HepG2 (cell line): Measurements from ENCODE around the gene TFPI. TPM values are rescaled to one million over a fixed set of nuclear protein-coding genes. Genes with fewer than 3 reads are reported as not detected.

Source experiments
- ATF5 ChIP-seq: sonication (generic); formaldehyde crosslinking; IDR thresholded peaks from 2 replicates; pipeline ENCODE4 v1.4.0; 2020; ENCODE audit warnings: mild to moderate bottlenecking, low read depth, missing genetic modification reagents
- BRCA1 ChIP-seq: sonication (generic); formaldehyde crosslinking; IDR thresholded peaks from 2 replicates; pipeline ENCODE4 v1.4.0; 2020; ENCODE audit warnings: missing genetic modification reagents
- CERS6 ChIP-seq: sonication (generic); formaldehyde crosslinking; IDR thresholded peaks from 2 replicates; pipeline ENCODE4 v1.5.0; 2020; ENCODE audit warnings: missing genetic modification reagents
- GZF1 ChIP-seq: sonication (generic); formaldehyde crosslinking; IDR thresholded peaks from 2 replicates; pipeline ENCODE4 v1.5.1; 2020; ENCODE audit warnings: mild to moderate bottlenecking, missing genetic modification reagents
- MTF1 ChIP-seq: sonication (generic); formaldehyde crosslinking; IDR thresholded peaks from 2 replicates; pipeline ENCODE4 v1.5.0; 2020; ENCODE audit warnings: missing genetic modification reagents
- NBN ChIP-seq: fragments of 450-650 bp; conservative IDR thresholded peaks from 2 replicates; pipeline ENCODE4 v1.6.1; 2017
- ZBTB26 ChIP-seq: IDR thresholded peaks from 2 replicates; pipeline ENCODE4 v1.6.1; 2016; ENCODE audit warnings: missing compliant biosample characterization, missing genetic modification reagents, borderline replicate concordance
- ZKSCAN1 ChIP-seq: fragments of 150-350 bp; IDR thresholded peaks from 2 replicates; pipeline ENCODE4 v1.6.1; 2014; ENCODE audit warnings: low read length
- ZNF660 ChIP-seq: sonication (generic); formaldehyde crosslinking; IDR thresholded peaks from 2 replicates; pipeline ENCODE4 v1.5.1; 2020; ENCODE audit warnings: mild to moderate bottlenecking, low read depth, missing genetic modification reagents, borderline replicate concordance
- ZSCAN30 ChIP-seq: sonication (generic); formaldehyde crosslinking; IDR thresholded peaks from 2 replicates; pipeline ENCODE4 v1.5.0; 2020; ENCODE audit warnings: mild to moderate bottlenecking, missing genetic modification reagents
- polyA plus RNA-seq, 8 experiments: library from polyadenylated mRNA; depleted of rRNA in 3 of 8; stranded (reverse) in 7 of 8; unstranded in 1 of 8; fragments of >200 nt; fragmentation: Illumina TruSeq in 4 of 8; extraction: Trizol in 4 of 8; gene quantifications; 2 replicates each; pipeline versions ENCODE4 v1.2.1 to v1.2.3, GENCODE V29; 2011 to 2016; ENCODE audit warnings: low read depth in 4 of 8, missing spikeins in 1 of 8, mixed read lengths in 1 of 8; ENCODE audit not compliant: insufficient read depth in 1 of 8
- total RNA-seq, 5 experiments: library from RNA; depleted of rRNA; stranded (reverse); fragments of >200 nt; fragmentation: Illumina TruSeq; extraction: Trizol; gene quantifications; 2 replicates each; pipeline ENCODE4 v1.2.3, GENCODE V29; 2016; ENCODE audit warnings: low read depth in 1 of 5
- TF ChIP-seq, protein P1 (sequence below): sonication (generic); formaldehyde crosslinking; IDR thresholded peaks from 2 replicates; pipeline ENCODE4 v1.4.0; 2020; ENCODE audit warnings: missing genetic modification reagents, borderline replicate concordance
- TF ChIP-seq, protein P2 (sequence below), 2 experiments: fragments of 450-650 bp in 1 of 2; sonication (generic) in 1 of 2; formaldehyde crosslinking in 1 of 2; IDR thresholded peaks; 2 replicates each; pipeline versions ENCODE4 v1.6.1 to v1.8.0; 2016 to 2022; ENCODE audit warnings: antibody characterized with exemption in 1 of 2, mild to moderate bottlenecking in 1 of 2, missing genetic modification reagents in 1 of 2

Gene TFPI
- total and polyA plus RNA-seq, 2 of the 13 experiments (the other 11 are each of a cell fraction or from before 2014, with no cell fraction given), result 301 to 436 TPM

DNA sequence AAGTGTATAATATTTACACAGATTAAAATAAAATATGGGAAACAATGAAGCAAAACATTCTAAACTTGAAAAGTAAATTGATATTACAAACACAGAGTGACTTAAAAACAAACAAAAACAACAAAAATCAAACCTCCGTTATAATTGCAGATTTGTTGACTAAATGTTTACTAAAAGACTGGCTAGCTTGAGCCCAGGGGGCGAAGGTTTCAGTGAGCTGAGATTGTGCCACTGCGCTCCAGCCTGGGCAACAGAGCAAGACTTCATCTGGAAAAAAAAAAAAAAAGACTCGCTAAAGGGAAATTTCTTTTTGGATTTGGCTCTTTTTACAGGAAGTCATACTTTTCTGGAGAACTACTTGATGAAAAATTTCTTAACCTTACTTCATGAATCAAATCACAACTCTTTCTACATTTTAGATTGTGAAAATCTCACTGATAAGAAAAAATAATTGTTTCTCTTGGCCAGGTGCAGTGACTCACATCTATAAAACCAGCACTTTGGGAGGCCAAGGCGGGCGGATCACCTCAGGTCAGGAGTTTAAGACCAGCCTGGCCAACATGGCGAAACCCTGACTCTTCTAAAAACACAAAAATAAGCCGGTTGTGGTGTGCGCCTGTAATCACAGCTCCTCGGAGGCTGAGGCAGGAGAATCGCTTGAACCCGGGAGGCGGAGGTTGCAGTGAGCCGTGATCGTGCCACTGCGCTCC is 9.7 kb downstream of the TFPI start (continued):
- TF ChIP-seq ZNF660 (no peak), ATF5 (CRISPR knock-in tag) (no peak), MTF1 (CRISPR knock-in tag) (no peak), NBN (no peak), BRCA1 (CRISPR knock-in tag) (no peak), ZKSCAN1 (no peak), GZF1 (CRISPR knock-in tag) (no peak), CERS6 (CRISPR knock-in tag) (no peak), ZBTB26 (CRISPR knock-in tag) (no peak), ZSCAN30 (CRISPR knock-in tag) (no peak)
- TF ChIP-seq, protein P1, sequence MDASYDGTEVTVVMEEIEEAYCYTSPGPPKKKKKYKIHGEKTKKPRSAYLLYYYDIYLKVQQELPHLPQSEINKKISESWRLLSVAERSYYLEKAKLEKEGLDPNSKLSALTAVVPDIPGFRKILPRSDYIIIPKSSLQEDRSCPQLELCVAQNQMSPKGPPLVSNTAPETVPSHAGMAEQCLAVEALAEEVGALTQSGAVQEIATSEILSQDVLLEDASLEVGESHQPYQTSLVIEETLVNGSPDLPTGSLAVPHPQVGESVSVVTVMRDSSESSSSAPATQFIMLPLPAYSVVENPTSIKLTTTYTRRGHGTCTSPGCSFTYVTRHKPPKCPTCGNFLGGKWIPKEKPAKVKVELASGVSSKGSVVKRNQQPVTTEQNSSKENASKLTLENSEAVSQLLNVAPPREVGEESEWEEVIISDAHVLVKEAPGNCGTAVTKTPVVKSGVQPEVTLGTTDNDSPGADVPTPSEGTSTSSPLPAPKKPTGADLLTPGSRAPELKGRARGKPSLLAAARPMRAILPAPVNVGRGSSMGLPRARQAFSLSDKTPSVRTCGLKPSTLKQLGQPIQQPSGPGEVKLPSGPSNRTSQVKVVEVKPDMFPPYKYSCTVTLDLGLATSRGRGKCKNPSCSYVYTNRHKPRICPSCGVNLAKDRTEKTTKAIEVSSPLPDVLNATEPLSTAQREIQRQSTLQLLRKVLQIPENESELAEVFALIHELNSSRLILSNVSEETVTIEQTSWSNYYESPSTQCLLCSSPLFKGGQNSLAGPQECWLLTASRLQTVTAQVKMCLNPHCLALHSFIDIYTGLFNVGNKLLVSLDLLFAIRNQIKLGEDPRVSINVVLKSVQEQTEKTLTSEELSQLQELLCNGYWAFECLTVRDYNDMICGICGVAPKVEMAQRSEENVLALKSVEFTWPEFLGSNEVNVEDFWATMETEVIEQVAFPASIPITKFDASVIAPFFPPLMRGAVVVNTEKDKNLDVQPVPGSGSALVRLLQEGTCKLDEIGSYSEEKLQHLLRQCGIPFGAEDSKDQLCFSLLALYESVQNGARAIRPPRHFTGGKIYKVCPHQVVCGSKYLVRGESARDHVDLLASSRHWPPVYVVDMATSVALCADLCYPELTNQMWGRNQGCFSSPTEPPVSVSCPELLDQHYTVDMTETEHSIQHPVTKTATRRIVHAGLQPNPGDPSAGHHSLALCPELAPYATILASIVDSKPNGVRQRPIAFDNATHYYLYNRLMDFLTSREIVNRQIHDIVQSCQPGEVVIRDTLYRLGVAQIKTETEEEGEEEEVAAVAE (CRISPR knock-in tag), result no peak
- TF ChIP-seq, protein P2, sequence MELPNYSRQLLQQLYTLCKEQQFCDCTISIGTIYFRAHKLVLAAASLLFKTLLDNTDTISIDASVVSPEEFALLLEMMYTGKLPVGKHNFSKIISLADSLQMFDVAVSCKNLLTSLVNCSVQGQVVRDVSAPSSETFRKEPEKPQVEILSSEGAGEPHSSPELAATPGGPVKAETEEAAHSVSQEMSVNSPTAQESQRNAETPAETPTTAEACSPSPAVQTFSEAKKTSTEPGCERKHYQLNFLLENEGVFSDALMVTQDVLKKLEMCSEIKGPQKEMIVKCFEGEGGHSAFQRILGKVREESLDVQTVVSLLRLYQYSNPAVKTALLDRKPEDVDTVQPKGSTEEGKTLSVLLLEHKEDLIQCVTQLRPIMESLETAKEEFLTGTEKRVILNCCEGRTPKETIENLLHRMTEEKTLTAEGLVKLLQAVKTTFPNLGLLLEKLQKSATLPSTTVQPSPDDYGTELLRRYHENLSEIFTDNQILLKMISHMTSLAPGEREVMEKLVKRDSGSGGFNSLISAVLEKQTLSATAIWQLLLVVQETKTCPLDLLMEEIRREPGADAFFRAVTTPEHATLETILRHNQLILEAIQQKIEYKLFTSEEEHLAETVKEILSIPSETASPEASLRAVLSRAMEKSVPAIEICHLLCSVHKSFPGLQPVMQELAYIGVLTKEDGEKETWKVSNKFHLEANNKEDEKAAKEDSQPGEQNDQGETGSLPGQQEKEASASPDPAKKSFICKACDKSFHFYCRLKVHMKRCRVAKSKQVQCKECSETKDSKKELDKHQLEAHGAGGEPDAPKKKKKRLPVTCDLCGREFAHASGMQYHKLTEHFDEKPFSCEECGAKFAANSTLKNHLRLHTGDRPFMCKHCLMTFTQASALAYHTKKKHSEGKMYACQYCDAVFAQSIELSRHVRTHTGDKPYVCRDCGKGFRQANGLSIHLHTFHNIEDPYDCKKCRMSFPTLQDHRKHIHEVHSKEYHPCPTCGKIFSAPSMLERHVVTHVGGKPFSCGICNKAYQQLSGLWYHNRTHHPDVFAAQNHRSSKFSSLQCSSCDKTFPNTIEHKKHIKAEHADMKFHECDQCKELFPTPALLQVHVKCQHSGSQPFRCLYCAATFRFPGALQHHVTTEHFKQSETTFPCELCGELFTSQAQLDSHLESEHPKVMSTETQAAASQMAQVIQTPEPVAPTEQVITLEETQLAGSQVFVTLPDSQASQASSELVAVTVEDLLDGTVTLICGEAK (IDR thresholded peaks at IDR 0.05), result no peak
- TF ChIP-seq, protein P2 (CRISPR knock-in tag; IDR thresholded peaks at IDR 0.05), result no peak
